SK-N-SH (cell line): ENCODE results near the gene PHOSPHO1. TPM values are rescaled to one million over a fixed set of nuclear protein-coding genes. Genes with fewer than 3 reads are reported as not detected.

ENCODE experiments used
- CTCF ChIA-PET: fragments of 300-600, 350-600 bp; formaldehyde crosslinking; extraction: SDS; loops from one replicate; lab custom pipeline; 2021; lab: Yijun Ruan, JAX
- POLR2A ChIA-PET: fragments of 350-600 bp; sonication (Branson Sonifier 250); formaldehyde crosslinking; extraction: SDS; loops from one replicate; lab custom pipeline; 2020; ENCODE audit warnings: antibody characterized with exemption, inconsistent platforms; lab: Yijun Ruan, JAX
- DNase-seq: peaks from one replicate; pipeline ENCODE4 v3.0.0; 2012
- H2AFZ ChIP-seq: fragments of 200-600 bp; sonication (generic); 2 replicates; pipeline ENCODE4 v1.8.1; 2016; ENCODE audit warnings: antibody characterized with exemption, mild to moderate bottlenecking, low read depth
- H3F3A ChIP-seq: fragments of 200-600 bp; sonication (generic); replicated peaks from 2 replicates; pipeline ENCODE3; 2016; ENCODE audit warnings: antibody characterized with exemption, mild to moderate bottlenecking; ENCODE audit not compliant: insufficient read depth
- H3K27ac ChIP-seq, 2 experiments: fragments of 200-500 bp in 1 of 2; fragments of 200-600 bp in 1 of 2; sonication (Bioruptor generic) in 1 of 2; sonication (generic), shearing (Covaris generic) in 1 of 2; 2 replicates each; pipeline versions ENCODE4 v1.5.1 to v1.6.1; 2014 to 2016; ENCODE audit warnings: low read depth in 2 of 2, inconsistent platforms in 1 of 2, low read length in 1 of 2, mild to moderate bottlenecking in 1 of 2, mixed read lengths in 1 of 2
- H3K27me3 ChIP-seq: fragments of 200-600 bp; sonication (generic), shearing (Covaris generic); 2 replicates; pipeline ENCODE4 v1.6.1; 2016; ENCODE audit warnings: mixed run types; ENCODE audit not compliant: insufficient read depth
- H3K36me3 ChIP-seq, 2 experiments: fragments of 200-500 bp in 1 of 2; fragments of 200-600 bp in 1 of 2; sonication (Bioruptor generic) in 1 of 2; sonication (generic) in 1 of 2; replicated peaks in 1 of 2; 2 replicates each; pipeline versions ENCODE3 to v1.5.1; 2014 to 2016; ENCODE audit warnings: low read length in 1 of 2, mild to moderate bottlenecking in 1 of 2; ENCODE audit not compliant: insufficient read depth in 2 of 2, control insufficient read depth in 1 of 2
- H3K4me1 ChIP-seq, 2 experiments: fragments of 200-500 bp in 1 of 2; fragments of 200-600 bp in 1 of 2; sonication (Bioruptor generic) in 1 of 2; sonication (generic), shearing (Covaris generic) in 1 of 2; 2 replicates each; pipeline versions ENCODE4 v1.5.1 to v1.6.1; 2014 to 2016; ENCODE audit warnings: low read depth in 1 of 2, low read length in 1 of 2, mixed run types in 1 of 2; ENCODE audit not compliant: insufficient read depth in 2 of 2, control insufficient read depth in 1 of 2
- H3K4me2 ChIP-seq: fragments of 200-600 bp; sonication (generic), shearing (Covaris generic); 2 replicates; pipeline ENCODE4 v1.6.1; 2017; ENCODE audit warnings: mixed run types
- H3K4me3 ChIP-seq, 2 experiments: fragments of 200-500 bp in 1 of 2; fragments of 200-600 bp in 1 of 2; sonication (Bioruptor generic) in 1 of 2; sonication (generic), shearing (Covaris generic) in 1 of 2; 2 replicates each; pipeline versions ENCODE4 v1.5.1 to v1.8.1; 2014 to 2016; ENCODE audit warnings: low read depth in 2 of 2, inconsistent platforms in 1 of 2, low read length in 1 of 2, mild to moderate bottlenecking in 1 of 2, mixed read lengths in 1 of 2, moderate library complexity in 1 of 2
- H3K79me2 ChIP-seq: fragments of 200-600 bp; sonication (generic); 2 replicates; pipeline ENCODE4 v1.8.1; 2017; ENCODE audit warnings: mild to moderate bottlenecking; ENCODE audit not compliant: insufficient read depth
- H3K9ac ChIP-seq: fragments of 200-600 bp; sonication (generic); 2 replicates; pipeline ENCODE4 v1.6.1; 2017; ENCODE audit warnings: mixed run types
- H3K9me2 ChIP-seq: fragments of 200-600 bp; sonication (generic); 2 replicates; pipeline ENCODE4 v1.6.1; 2017; ENCODE audit warnings: mixed run types
- H3K9me3 ChIP-seq: fragments of 200-600 bp; sonication (generic); 2 replicates; pipeline ENCODE4 v1.6.1; 2017; ENCODE audit warnings: mixed run types, mild to moderate bottlenecking, moderate library complexity
- H4K20me1 ChIP-seq: fragments of 200-600 bp; sonication (generic); 2 replicates; pipeline ENCODE4 v1.6.1; 2017; ENCODE audit warnings: mild to moderate bottlenecking, mixed run types; ENCODE audit not compliant: insufficient read depth
- CHD2 ChIP-seq: fragments of 150-350 bp; IDR thresholded peaks from 2 replicates; pipeline ENCODE4 v1.6.1; 2018; ENCODE audit warnings: low read length; ENCODE audit not compliant: partially characterized antibody
- EP300 ChIP-seq, 2 experiments: IDR thresholded peaks; 2 replicates each; pipeline versions ENCODE4 v1.4.0 to v1.6.1; 2012; ENCODE audit warnings: borderline replicate concordance in 1 of 2, low read depth in 1 of 2, low read length in 1 of 2
- EZH2phosphoT487 ChIP-seq: fragments of 200-600 bp; sonication (generic); IDR thresholded peaks from 2 replicates; pipeline ENCODE4 v1.6.1; 2017; ENCODE audit warnings: low read depth, mixed run types, mild to moderate bottlenecking, antibody characterized with exemption, moderate library complexity, borderline replicate concordance
- FOSL2 ChIP-seq: IDR thresholded peaks from 2 replicates; pipeline ENCODE4 v1.4.0; 2012; ENCODE audit warnings: low read depth, mild to moderate bottlenecking, moderate library complexity, borderline replicate concordance
- GABPA ChIP-seq: IDR thresholded peaks from 2 replicates; pipeline ENCODE4 v1.4.0; 2012; ENCODE audit warnings: low read depth, mild to moderate bottlenecking
- IRF3 ChIP-seq: fragments of 150-350 bp; IDR thresholded peaks from 2 replicates; pipeline ENCODE4 v1.6.1; 2016; ENCODE audit warnings: mild to moderate bottlenecking, low read depth, low read length
- MAX ChIP-seq: IDR thresholded peaks from 2 replicates; pipeline ENCODE4 v1.4.0; 2012; ENCODE audit warnings: low read depth
- MXI1 ChIP-seq: IDR thresholded peaks from 2 replicates; pipeline ENCODE4 v1.6.1; 2012; ENCODE audit warnings: mild to moderate bottlenecking, low read depth, low read length, improper control_type of control experiment
- NFIC ChIP-seq: IDR thresholded peaks from 2 replicates; pipeline ENCODE4 v1.4.0; 2012; ENCODE audit warnings: borderline replicate concordance
- POLR2AphosphoS5 ChIP-seq: IDR thresholded peaks from 2 replicates; pipeline ENCODE4 v1.6.1; 2012; ENCODE audit warnings: low read depth, low read length
- REST ChIP-seq: IDR thresholded peaks from 2 replicates; pipeline ENCODE4 v1.6.1; 2012; ENCODE audit warnings: mild to moderate bottlenecking, low read depth, low read length, moderate library complexity
- SIN3A ChIP-seq: IDR thresholded peaks from 2 replicates; pipeline ENCODE4 v1.6.1; 2012; ENCODE audit warnings: low read depth, mild to moderate bottlenecking, low read length, moderate library complexity, borderline replicate concordance
- SMC3 ChIP-seq: IDR thresholded peaks from 2 replicates; pipeline ENCODE4 v1.6.1; 2012; ENCODE audit warnings: low read depth, low read length, improper control_type of control experiment
- USF1 ChIP-seq: IDR thresholded peaks from 2 replicates; pipeline ENCODE4 v1.4.0; 2012; ENCODE audit warnings: low read depth, borderline replicate concordance
- WGBS: methylation state at CpG from one replicate; pipeline ENCODE4 v1.1.6; 2017; ENCODE audit warnings: low lambda C conversion rate; 5-methylcytosine and 5-hydroxymethylcytosine counted together
- polyA plus RNA-seq, 3 experiments: library from polyadenylated mRNA; depleted of rRNA; stranded (reverse); fragments of >200 nt; gene quantifications; 2 replicates each; pipeline ENCODE4 v1.2.3, GENCODE V29; 2012

The PHOSPHO1 gene
- polyA plus RNA-seq, 1 of the 3 experiments (the other 2 are of a cell fraction), result not detected

- Histone ChIP-seq H2AFZ (no peak overlapping the region), H3K9me3 (no peaks in the 10 kb centered on the region), H3K4me1 (no peaks in the 10 kb centered on the region), H3K9me2 (no peaks in the 10 kb centered on the region), H3F3A (no peaks in the 10 kb centered on the region), H3K4me2 (no peak overlapping the region), H3K27ac (no peak overlapping the region), H3K9ac (no peak overlapping the region), H3K27me3 (peaks cover 22% of the 10 kb centered on the region; the same call in 1 of the 2 replicates), H4K20me1 (no peaks in the 10 kb centered on the region), H3K4me3 (no peak overlapping the region), H3K79me2 (no peaks in the 10 kb centered on the region), H3K36me3 (no peaks in the 10 kb centered on the region)
- 11% methylated on average over 4 of the region's 7 CpGs for WGBS
- CTCF ChIA-PET, result interaction anchor here (7.3 kb wide), 1 partner anchor 44 kb away, joined by 100 read pairs; the partner anchor contains the start of gene PHOSPHO1
- no peak for TF ChIP-seq MAX
- no peak for TF ChIP-seq GABPA
- no peak for TF ChIP-seq POLR2AphosphoS5
- TF ChIP-seq SMC3, result no peak
- no peak for TF ChIP-seq FOSL2
- no peak for TF ChIP-seq MXI1
- no peak for DNase-seq
- POLR2A ChIA-PET, result no interaction called here
Observed at GRCh38 chr17:49183801-49184200, 46.8 kb downstream of the PHOSPHO1 start.

- no peak for DNase-seq
- no peak overlapping the region for H3K4me3 ChIP-seq
- H3K27ac ChIP-seq, result no peak overlapping the region
- H4K20me1 ChIP-seq, result no peaks in the 10 kb centered on the region
- 4% methylated on average over 5 of the region's 5 CpGs for WGBS
- POLR2A ChIA-PET, result no interaction called here
- no peaks in the 10 kb centered on the region for H3K9me3 ChIP-seq
- no peak overlapping the region for H3K4me2 ChIP-seq
- H3K36me3 ChIP-seq, result no peaks in the 10 kb centered on the region
- no peak overlapping the region for H2AFZ ChIP-seq
- H3F3A ChIP-seq, result no peaks in the 10 kb centered on the region
- no peaks in the 10 kb centered on the region for H3K79me2 ChIP-seq
- H3K9me2 ChIP-seq, result no peaks in the 10 kb centered on the region
- no peak for TF ChIP-seq REST
- no peak for TF ChIP-seq SIN3A
- no peak for TF ChIP-seq IRF3
- TF ChIP-seq NFIC, result no peak
- TF ChIP-seq GABPA, result no peak
- TF ChIP-seq CHD2, result no peak
- no peak for TF ChIP-seq USF1
- no peak for TF ChIP-seq EZH2phosphoT487
- no peak for TF ChIP-seq FOSL2
- TF ChIP-seq EP300 (IDR thresholded peaks at IDR 0.05; ENCODE audit: borderline replicate concordance in 1 of 2, low read depth in 1 of 2, low read length in 1 of 2), result no peak
- no peaks in the 10 kb centered on the region for H3K4me1 ChIP-seq
- no peak overlapping the region for H3K9ac ChIP-seq
- H3K27me3 ChIP-seq, result peaks cover 27% of the 10 kb centered on the region; the same call in 1 of the 2 replicates
- CTCF ChIA-PET, result interaction anchor here (7.3 kb wide), 1 partner anchor 45 kb away, joined by 100 read pairs; the partner anchor contains the start of gene PHOSPHO1
Observed at GRCh38 chr17:49183341-49183740, 47.2 kb downstream of the PHOSPHO1 start.
